HUES6 (cell line): ENCODE results near the gene CALD1.

ENCODE experiments used
- H3K27ac ChIP-seq: 2 replicates; pipeline ENCODE4 v1.7.0; 2013; ENCODE audit warnings: low read depth, mild to moderate bottlenecking, low read length, inconsistent platforms
- H3K27me3 ChIP-seq: 2 replicates; pipeline ENCODE4 v1.6.1; 2013; ENCODE audit warnings: low read length; ENCODE audit not compliant: control insufficient read depth, insufficient read depth
- H3K36me3 ChIP-seq: 2 replicates; pipeline ENCODE4 v1.6.1; 2013; ENCODE audit warnings: low read length; ENCODE audit not compliant: control insufficient read depth, insufficient read depth
- H3K4me1 ChIP-seq: 2 replicates; pipeline ENCODE4 v1.6.1; 2013; ENCODE audit warnings: low read length; ENCODE audit not compliant: control insufficient read depth, insufficient read depth
- H3K4me3 ChIP-seq: 2 replicates; pipeline ENCODE4 v1.5.1; 2013; ENCODE audit warnings: low read depth, low read length
- H3K9ac ChIP-seq: one replicate; pipeline ENCODE4 v1.6.1; 2013; ENCODE audit warnings: mild to moderate bottlenecking, low read length
- H3K9me3 ChIP-seq: 2 replicates; pipeline ENCODE4 v1.6.1; 2013; ENCODE audit warnings: low read depth, low read length; ENCODE audit not compliant: control insufficient read depth, insufficient read depth

Gene CALD1

DNA sequence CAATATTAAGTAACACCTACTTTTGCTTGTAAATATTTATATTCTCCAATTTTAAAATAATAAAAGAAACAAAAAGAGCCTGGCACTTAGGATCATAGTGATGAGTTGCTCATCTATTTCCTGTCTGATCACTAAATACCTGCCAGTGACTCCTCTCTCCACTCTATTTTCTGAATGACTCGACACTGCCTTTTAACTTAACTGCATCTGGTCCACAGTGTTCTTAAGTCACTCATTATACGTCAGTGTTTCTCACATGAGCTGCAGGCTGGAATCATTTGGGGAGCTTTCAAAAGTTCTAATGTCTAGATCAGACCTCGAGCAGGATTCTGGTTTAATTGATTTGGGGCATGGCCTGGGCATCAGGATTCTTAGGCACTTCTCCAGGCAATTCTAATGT lies 128.9 kb downstream of the CALD1 start:
- H3K4me3 ChIP-seq = no peak overlapping the region
- no peaks in the 10 kb centered on the region for H3K36me3 ChIP-seq
- no peaks in the 10 kb centered on the region for H3K9me3 ChIP-seq
- H3K27me3 ChIP-seq = no peaks in the 10 kb centered on the region
- H3K27ac ChIP-seq = 0 out of 2 replicates have a peak overlapping the region, but pooled peaks have one; percentile 48
- no peak overlapping the region for H3K9ac ChIP-seq
- H3K4me1 ChIP-seq = 0 out of 2 replicates have a peak, but pooled peaks cover 7% of the 10 kb centered on the region

DNA sequence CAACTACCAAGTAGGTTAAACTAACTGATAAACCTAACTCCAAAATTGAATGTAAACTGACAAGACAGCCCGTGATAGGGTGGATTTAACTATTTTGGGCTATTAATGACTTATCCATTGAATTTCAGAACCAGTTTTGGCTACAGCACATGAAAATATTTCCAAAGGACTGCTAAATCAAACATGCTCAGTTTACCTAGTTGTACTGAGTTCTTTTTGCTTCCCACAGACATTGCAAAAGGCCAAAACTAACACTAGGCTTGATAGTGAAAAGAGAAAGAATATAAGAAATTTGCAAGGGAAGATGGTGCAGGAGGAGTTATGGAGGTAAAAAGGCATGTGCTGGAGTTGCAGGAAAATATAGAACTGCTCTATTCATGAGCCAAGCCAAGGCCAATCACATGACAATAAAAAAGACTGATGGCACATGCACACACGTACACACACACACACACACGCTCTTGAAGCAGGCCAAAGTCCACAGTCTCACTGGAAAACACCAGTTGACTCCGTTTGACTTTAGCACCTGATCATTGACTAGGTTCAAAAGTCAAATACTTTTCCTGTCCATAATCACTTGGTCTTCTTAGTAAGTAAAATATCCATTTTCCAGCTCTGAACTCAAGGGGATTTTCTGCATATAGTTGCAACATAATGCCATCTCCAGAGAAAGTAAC lies 130.9 kb downstream of the CALD1 start:
- no peak overlapping the region for H3K4me3 ChIP-seq
- H3K9me3 ChIP-seq = no peaks in the 10 kb centered on the region
- H3K27me3 ChIP-seq = no peaks in the 10 kb centered on the region
- peaks cover 8% of the 10 kb centered on the region; the same call in 1 of the 2 replicates for H3K36me3 ChIP-seq
- 0 out of 2 replicates have a peak, but pooled peaks cover 7% of the 10 kb centered on the region for H3K4me1 ChIP-seq
- no peak overlapping the region for H3K9ac ChIP-seq
- no peak overlapping the region for H3K27ac ChIP-seq

DNA sequence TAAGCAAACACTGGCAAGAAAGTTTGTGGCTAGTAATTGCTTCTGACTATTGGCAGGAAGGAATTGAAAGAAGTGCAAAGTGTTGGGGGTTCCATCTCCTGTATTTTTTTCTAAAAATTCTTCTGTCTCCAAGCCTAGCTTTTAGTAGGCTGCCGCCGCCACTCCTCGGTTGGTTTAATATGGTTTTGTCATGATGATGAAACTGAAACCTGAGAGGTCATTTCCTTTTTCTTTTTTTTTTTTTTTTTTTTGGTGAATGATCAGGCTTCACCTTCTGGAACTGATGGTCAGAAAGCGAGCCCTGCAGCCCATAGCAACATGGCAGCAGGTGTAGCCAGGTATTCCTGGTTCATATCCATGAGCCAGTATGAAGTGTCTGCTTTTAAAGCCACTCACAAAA lies 131.5 kb downstream of the CALD1 start:
- no peak overlapping the region for H3K27ac ChIP-seq
- no peaks in the 10 kb centered on the region for H3K27me3 ChIP-seq
- no peak overlapping the region for H3K9ac ChIP-seq
- no peak overlapping the region for H3K4me3 ChIP-seq
- no peaks in the 10 kb centered on the region for H3K9me3 ChIP-seq
- H3K36me3 ChIP-seq = peaks cover 11% of the 10 kb centered on the region; the same call in 1 of the 2 replicates
- 0 out of 2 replicates have a peak, but pooled peaks cover 7% of the 10 kb centered on the region for H3K4me1 ChIP-seq

DNA sequence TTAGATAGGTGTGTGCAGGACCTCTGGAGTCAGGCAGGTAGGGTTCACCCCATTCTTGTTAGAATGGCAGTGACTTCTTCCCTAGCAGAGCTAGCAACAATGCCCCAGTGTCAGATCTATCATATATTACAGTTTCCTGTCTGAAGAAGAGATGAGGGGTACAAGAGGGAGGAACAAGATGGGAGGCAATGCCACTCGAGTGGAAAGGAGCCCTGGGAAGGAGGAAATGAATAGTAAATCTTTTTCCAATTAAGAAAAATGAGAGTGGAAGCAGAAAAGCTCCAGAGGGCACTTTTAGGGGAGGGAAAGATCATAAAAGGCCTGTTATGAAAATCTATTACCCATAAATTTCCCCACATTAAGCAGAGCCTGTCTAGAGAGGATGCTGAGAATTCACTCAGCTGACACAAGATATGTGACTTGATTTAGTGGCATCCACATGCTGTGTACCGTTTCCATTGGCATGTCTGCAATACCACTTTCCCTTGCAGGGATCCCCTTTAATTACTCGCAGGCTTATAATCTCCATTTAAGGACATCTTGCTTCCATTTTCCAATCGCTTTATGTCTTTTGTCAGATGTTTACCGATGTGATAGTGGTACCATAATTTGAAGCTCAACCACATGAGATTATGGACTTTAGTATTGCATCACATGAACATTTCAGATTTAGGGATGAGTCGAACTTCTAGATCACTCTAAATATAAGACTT lies 136.9 kb downstream of the CALD1 start:
- Histone ChIP-seq H3K36me3 (peaks cover 13% of the 10 kb centered on the region; the same call in 1 of the 2 replicates), H3K27me3 (no peaks in the 10 kb centered on the region), H3K9me3 (no peaks in the 10 kb centered on the region), H3K4me3 (no peak overlapping the region), H3K27ac (no peak overlapping the region), H3K9ac (no peak overlapping the region), H3K4me1 (no peaks in the 10 kb centered on the region)

DNA sequence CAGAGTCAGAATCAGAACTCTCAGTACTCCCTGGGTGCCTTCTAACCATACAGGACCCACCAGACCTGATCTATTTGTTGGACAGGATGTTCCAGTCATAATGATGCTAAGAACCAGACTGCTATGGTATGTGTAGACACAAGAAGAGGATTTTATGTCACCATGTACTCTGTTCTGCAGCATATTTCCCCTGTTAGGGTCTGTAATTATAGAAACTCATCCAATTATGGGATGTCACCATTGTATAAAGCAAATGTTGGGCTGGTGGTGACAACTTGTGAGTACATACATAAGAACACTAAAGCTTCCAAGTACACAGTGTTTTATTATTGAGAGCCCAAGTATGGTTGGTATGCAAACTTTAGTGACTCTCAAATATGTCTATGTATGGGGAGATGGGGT lies 139.8 kb downstream of the CALD1 start:
- Histone ChIP-seq H3K4me3 (no peak overlapping the region), H3K9me3 (no peaks in the 10 kb centered on the region), H3K27me3 (no peaks in the 10 kb centered on the region), H3K36me3 (peaks cover 13% of the 10 kb centered on the region; the same call in 1 of the 2 replicates), H3K27ac (no peak overlapping the region), H3K9ac (no peak overlapping the region), H3K4me1 (no peaks in the 10 kb centered on the region)

DNA sequence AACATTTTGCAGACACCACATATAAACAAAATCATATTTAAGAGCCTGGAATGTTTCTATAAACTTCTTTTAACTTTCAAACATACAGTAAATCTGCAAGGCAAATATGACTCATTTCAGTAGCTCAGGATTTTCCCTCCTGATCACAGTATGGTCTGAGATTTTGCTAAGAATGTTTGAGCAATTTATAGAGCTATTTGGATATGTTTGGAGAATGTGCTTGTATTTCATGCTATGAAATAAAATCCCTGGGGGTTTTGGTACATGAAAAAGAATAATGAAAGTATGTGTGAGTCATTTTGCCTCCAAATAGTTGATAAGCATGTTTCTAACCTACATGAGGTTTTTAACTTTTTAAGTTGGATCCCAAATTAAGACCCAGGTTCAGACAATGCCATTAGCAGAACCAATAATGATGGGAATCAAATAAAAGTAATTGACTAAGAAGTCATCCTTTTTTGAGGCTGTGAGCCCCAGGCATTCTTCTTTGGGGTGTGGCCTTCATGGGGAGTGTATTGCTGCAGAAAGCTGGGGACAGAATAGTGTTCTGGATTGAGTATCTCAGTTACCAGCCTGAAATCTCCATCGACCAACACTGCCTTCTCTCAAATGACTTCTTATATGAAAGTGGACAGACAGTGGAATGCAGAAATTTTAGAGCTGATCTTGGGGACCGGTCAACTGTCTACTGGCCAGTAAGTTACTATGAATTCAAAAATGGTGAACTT lies 140.8 kb downstream of the CALD1 start:
- H3K27ac ChIP-seq = no peak overlapping the region
- no peaks in the 10 kb centered on the region; the same call in 1 of the 2 replicates for H3K9me3 ChIP-seq
- H3K4me1 ChIP-seq = no peaks in the 10 kb centered on the region
- no peak overlapping the region for H3K4me3 ChIP-seq
- H3K27me3 ChIP-seq = no peaks in the 10 kb centered on the region
- peaks cover 5% of the 10 kb centered on the region; the same call in 1 of the 2 replicates for H3K36me3 ChIP-seq
- no peak overlapping the region for H3K9ac ChIP-seq

DNA sequence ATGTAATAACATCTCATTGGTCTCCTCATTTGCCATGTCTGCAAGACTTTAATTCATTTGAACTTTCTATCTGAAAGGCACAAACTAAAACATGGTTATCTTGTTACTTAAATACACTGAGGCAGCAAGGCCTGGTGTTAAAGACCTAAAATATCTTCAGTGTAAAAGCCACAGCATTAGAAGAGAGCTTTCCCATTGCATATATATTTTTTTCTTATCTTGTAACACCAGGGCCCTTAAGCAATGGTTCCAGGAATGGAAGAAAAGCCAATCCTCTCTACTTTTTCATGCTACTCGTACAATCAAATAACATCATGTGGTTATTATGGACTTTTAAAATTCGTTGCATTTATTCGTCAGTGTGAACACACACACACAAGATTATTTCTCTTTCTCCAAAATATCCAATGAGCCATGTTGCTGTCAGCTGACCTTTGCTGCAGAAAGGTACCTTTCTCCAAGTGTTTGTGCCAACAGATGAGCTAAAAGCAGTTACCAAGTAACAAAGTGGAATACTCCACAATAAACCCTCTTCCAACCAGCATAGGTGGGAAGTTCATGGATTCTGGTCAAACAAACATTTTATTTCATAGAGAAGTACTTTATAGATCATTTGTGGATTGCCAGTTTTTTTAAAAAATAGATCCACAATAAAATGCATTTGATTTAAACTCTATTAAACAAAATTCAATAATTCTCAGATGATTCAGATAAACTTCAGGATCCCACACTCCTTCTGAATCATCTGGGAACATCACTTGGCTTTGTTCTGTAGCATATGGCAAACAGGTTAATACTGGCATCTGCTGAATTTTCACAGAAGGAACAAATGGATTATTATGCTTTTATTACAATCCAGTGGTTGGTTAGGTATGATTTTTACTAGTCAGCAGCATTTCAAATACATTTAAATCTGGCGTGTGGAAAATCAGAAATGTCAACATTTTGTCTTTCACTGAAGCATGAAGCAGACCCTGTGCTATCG lies 143.6 kb downstream of the CALD1 start:
- H3K9me3 ChIP-seq = no peaks in the 10 kb centered on the region; the same call in 1 of the 2 replicates
- H3K27me3 ChIP-seq = no peaks in the 10 kb centered on the region
- peaks cover 3% of the 10 kb centered on the region; the same call in 1 of the 2 replicates for H3K36me3 ChIP-seq
- H3K4me3 ChIP-seq = no peak overlapping the region
- no peak overlapping the region for H3K27ac ChIP-seq
- no peak overlapping the region for H3K9ac ChIP-seq
- no peaks in the 10 kb centered on the region for H3K4me1 ChIP-seq

DNA sequence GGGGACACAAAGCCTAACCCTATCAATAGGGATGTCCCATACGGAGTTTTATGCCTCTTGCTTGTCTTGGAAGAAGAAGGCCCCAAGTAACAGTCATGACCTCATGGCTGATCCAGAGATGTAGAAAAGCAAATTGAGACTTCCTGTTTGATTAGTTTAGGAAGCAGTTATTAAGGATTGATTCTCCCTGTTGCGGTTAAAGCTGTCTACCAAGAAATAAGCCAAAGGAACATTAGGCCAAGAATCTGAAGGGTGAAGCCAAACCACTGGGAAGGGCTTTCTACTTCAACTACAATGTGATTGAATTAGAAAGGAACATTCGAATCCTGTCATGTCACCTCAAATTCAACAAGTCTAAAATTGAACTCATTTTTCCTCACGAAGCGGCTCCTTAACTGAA lies 146.3 kb downstream of the CALD1 start:
- Histone ChIP-seq H3K27ac (no peak overlapping the region), H3K4me1 (no peaks in the 10 kb centered on the region), H3K4me3 (no peak overlapping the region), H3K9ac (no peak overlapping the region), H3K9me3 (no peaks in the 10 kb centered on the region; the same call in 1 of the 2 replicates), H3K36me3 (peaks cover 9% of the 10 kb centered on the region), H3K27me3 (no peaks in the 10 kb centered on the region)

DNA sequence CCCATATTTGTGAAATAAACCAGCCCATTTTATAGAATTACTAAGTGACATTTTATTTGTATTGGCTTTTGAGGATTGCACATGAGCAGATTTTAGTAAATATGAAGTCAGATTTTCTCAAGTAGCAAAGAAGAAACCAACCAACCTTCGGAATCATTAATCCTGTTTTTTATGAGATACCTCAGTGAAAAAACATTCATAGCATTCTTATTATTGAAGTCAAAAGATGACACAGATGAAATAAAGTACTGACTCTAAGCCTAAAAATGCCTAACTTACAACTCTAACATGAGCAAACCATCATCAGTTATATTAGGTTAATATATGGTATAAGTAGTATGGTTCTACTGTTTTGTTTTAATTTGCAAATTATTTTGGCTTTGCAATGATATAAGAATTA lies 147.0 kb downstream of the CALD1 start:
- H3K36me3 ChIP-seq = peaks cover 10% of the 10 kb centered on the region
- H3K9me3 ChIP-seq = no peaks in the 10 kb centered on the region; the same call in 1 of the 2 replicates
- no peak overlapping the region for H3K9ac ChIP-seq
- H3K4me1 ChIP-seq = no peaks in the 10 kb centered on the region
- H3K4me3 ChIP-seq = no peak overlapping the region
- no peaks in the 10 kb centered on the region for H3K27me3 ChIP-seq
- H3K27ac ChIP-seq = no peak overlapping the region

DNA sequence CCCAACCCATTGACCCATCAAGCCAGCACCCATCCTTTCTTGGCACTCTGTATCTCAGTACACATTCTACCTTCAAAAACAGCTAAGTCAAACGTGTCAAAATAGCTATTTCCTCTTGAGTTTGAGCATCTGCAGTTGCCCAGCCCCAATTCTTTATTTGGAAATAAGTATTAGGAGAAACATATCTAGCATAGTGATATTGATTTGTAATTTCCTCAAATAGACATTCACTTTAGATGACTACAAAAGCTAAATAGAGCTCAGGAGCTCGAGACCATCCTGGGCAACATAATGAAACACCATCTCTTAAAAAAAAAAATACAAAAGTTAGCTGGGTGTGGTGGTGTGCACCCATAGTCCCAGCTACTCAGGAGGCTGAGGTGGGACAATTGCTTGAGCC lies 147.6 kb downstream of the CALD1 start:
- Histone ChIP-seq H3K9ac (no peak overlapping the region), H3K27me3 (no peaks in the 10 kb centered on the region), H3K36me3 (peaks cover 16% of the 10 kb centered on the region), H3K9me3 (no peaks in the 10 kb centered on the region; the same call in 1 of the 2 replicates), H3K4me1 (no peaks in the 10 kb centered on the region), H3K27ac (no peak overlapping the region), H3K4me3 (no peak overlapping the region)
